Kidney epithelial cell (primary cell): ENCODE results near the gene MCFD2. TPM values are rescaled to one million over a fixed set of nuclear protein-coding genes. Genes with fewer than 3 reads are reported as not detected.

Experiments
- DNase-seq: peaks from one replicate; pipeline ENCODE4 v3.0.0-alpha.2; 2010; ENCODE audit warnings: low read depth
- H3K27me3 ChIP-seq: 2 replicates; pipeline ENCODE4 v1.6.0; 2011; ENCODE audit warnings: low read length; ENCODE audit not compliant: control insufficient read depth, insufficient read depth
- H3K36me3 ChIP-seq: 2 replicates; pipeline ENCODE4 v1.5.1; 2011; ENCODE audit warnings: low read length; ENCODE audit not compliant: control insufficient read depth, insufficient read depth
- H3K4me3 ChIP-seq: 2 replicates; pipeline ENCODE4 v1.5.1; 2011; ENCODE audit warnings: low read depth, mild to moderate bottlenecking, control low read depth, low read length
- CTCF ChIP-seq: IDR thresholded peaks from 2 replicates; pipeline ENCODE4 v1.5.1; 2011; ENCODE audit warnings: mild to moderate bottlenecking, moderate library complexity, low read length, control low read depth, inconsistent platforms; ENCODE audit not compliant: insufficient read depth, poor library complexity, severe bottlenecking
- total RNA-seq: library from RNA; depleted of rRNA; stranded (reverse); fragments of >200 nt; gene quantifications from 2 replicates; pipeline ENCODE4 v1.2.3, GENCODE V29; 2015

Gene MCFD2
- total RNA-seq, 1 donor from 2014 or later: 175 TPM

- Histone ChIP-seq H3K36me3 (no peaks in the 10 kb centered on the region), H3K27me3 (no peaks in the 10 kb centered on the region), H3K4me3 (no peak overlapping the region)
- DNase-seq: no peak
- TF ChIP-seq CTCF: no peak
Measured at GRCh38 chr2:46936566-46936965, 21.0 kb upstream of the MCFD2 start.

GRCh38 chr2:46935071-46935470 is 19.5 kb upstream of the MCFD2 start:
- Histone ChIP-seq H3K27me3 (no peaks in the 10 kb centered on the region), H3K36me3 (no peaks in the 10 kb centered on the region), H3K4me3 (no peak overlapping the region)
- TF ChIP-seq CTCF: no peak
- DNase-seq: no peak

- Histone ChIP-seq H3K36me3 (no peaks in the 10 kb centered on the region), H3K27me3 (no peaks in the 10 kb centered on the region), H3K4me3 (no peak overlapping the region)
- TF ChIP-seq CTCF: no peak
- DNase-seq: no peak
Measured at GRCh38 chr2:46929612-46930011, 14.0 kb upstream of the MCFD2 start.

GRCh38 chr2:46926863-46927262 is 11.3 kb upstream of the MCFD2 start:
- H3K27me3 ChIP-seq: no peaks in the 10 kb centered on the region
- H3K4me3 ChIP-seq: no peak overlapping the region
- no peaks in the 10 kb centered on the region for H3K36me3 ChIP-seq
- no peak for TF ChIP-seq CTCF
- DNase-seq: no peak

- Histone ChIP-seq H3K27me3 (no peaks in the 10 kb centered on the region), H3K36me3 (no peaks in the 10 kb centered on the region), H3K4me3 (no peak overlapping the region)
- DNase-seq: no peak
- TF ChIP-seq CTCF: no peak
Measured at GRCh38 chr2:46925474-46926351, 10.1 kb upstream of the MCFD2 start.

- Histone ChIP-seq H3K36me3 (no peaks in the 10 kb centered on the region), H3K27me3 (no peaks in the 10 kb centered on the region), H3K4me3 (no peak overlapping the region)
- TF ChIP-seq CTCF: no peak
- DNase-seq: no peak
Measured at GRCh38 chr2:46924608-46925007, 9.0 kb upstream of the MCFD2 start.
